AG10803 (cell line): ENCODE data around the gene GIMAP4.
"Not testable (repeated sequence)": the region's sequence is repeated elsewhere in the genome, so short reads cannot be mapped to it uniquely, and the experiment has no call there.

Experiments
- DNase-seq: peaks from one replicate; pipeline ENCODE4 v3.0.0; 2010; ENCODE audit warnings: low read depth
- H3K4me3 ChIP-seq: 2 replicates; pipeline ENCODE4 v1.5.1; 2011; ENCODE audit warnings: mild to moderate bottlenecking, low read length, control low read depth
- TF ChIP-seq, protein P1 (sequence below): conservative IDR thresholded peaks from 2 replicates; pipeline ENCODE4 v1.5.1; 2011; ENCODE audit warnings: mild to moderate bottlenecking, low read length, control low read depth, inconsistent platforms

GIMAP4 gene

GRCh38 chr7:150566572-150566971 is 618 bp upstream of the GIMAP4 start:
- no peak for DNase-seq
- H3K4me3 ChIP-seq = no peak overlapping the region
- TF ChIP-seq, protein P1, sequence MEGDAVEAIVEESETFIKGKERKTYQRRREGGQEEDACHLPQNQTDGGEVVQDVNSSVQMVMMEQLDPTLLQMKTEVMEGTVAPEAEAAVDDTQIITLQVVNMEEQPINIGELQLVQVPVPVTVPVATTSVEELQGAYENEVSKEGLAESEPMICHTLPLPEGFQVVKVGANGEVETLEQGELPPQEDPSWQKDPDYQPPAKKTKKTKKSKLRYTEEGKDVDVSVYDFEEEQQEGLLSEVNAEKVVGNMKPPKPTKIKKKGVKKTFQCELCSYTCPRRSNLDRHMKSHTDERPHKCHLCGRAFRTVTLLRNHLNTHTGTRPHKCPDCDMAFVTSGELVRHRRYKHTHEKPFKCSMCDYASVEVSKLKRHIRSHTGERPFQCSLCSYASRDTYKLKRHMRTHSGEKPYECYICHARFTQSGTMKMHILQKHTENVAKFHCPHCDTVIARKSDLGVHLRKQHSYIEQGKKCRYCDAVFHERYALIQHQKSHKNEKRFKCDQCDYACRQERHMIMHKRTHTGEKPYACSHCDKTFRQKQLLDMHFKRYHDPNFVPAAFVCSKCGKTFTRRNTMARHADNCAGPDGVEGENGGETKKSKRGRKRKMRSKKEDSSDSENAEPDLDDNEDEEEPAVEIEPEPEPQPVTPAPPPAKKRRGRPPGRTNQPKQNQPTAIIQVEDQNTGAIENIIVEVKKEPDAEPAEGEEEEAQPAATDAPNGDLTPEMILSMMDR = no peak

DNA sequence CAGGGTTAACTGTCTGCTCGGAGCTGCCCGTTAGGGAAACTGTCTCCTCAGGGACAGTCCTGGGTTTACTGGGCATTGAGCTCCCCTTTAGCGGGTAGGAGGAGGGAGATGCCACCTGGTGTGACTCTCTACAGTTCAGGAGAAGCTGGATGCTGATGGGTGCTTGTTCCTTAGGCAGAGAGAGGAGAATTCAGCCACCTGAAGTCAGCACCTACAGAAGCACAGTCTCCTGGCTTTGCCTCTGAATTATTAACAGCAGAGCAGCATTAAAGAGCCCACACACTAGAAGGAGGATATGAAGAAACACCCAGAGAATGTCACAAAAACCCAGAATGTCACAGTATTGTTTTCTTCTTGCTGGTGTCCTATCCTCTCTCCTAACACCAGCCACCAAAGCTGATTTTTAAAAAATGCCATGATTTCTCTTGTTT is 696 bp downstream of the GIMAP4 start:
- TF ChIP-seq, protein P1 = no peak
- no peak for DNase-seq
- H3K4me3 ChIP-seq = no peak overlapping the region

DNA sequence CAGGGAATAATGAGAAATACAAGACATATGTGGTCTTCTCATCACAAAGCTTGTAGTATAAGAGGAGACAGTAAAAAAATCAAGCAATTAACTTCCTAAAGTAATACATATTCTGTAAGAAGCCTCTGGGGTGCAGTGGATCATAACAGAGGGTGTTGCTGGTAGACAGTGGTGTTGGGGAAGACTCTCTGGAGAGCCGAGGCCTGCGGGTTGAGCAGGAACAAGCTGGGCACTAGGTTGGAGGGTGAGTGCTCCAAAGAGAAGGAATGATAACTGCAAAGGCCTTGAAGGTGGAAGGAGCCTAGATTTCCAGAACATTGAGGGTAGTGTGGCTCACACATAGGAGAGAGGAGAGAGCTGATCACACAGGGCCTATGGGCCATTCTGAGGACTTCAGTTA is 1.5 kb downstream of the GIMAP4 start:
- no peak overlapping the region for H3K4me3 ChIP-seq
- DNase-seq = no peak
- TF ChIP-seq, protein P1 = no peak

- TF ChIP-seq, protein P1 = no peak
- H3K4me3 ChIP-seq = no peak overlapping the region
- DNase-seq = no peak
Measured at GRCh38 chr7:150569245-150569955, 2.2 kb downstream of the GIMAP4 start.

DNA sequence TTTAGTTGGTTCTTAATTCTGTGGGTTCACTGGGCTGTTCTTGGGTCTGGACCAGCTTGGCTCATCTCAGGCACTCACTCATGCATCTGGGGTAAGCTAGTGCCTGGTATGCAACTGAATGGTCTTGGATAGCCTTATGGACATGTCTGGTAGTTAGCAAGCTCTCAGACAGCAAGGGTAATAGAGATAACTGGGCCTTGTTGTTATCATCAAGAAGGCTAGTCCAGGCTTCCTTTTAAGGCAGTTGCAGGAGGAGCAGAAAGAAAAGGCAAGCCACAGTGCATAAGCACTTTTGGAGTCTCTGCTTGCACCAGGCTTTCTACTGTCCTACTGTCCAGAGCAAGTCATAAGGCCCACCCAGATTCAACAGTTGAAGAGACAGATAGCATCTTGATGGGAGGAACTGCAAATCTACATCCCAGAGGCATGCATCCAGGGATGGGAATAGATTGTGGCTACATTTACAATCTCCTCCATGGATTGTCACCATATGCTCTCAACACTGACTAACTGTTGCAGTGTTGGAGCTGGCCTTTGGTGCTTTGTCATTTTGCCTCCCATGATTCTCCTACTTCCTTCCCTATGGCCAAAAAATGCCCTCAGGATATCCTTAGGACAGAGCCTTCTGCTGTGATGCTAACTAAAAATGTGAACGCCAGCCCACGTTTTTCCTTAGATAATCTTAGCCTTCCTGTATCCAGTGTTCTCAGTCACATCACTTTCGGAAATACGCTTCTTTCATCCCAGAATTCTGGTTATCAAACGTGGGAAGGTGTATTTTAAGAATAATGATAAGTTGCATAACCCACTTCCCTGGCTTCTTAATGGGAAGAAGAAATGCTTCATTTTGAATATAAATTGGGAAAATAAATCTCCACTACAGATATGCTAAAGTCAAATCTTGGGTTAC is 3.6 kb downstream of the GIMAP4 start:
- TF ChIP-seq, protein P1 = no peak
- DNase-seq = no peak
- no peak overlapping the region for H3K4me3 ChIP-seq

DNA sequence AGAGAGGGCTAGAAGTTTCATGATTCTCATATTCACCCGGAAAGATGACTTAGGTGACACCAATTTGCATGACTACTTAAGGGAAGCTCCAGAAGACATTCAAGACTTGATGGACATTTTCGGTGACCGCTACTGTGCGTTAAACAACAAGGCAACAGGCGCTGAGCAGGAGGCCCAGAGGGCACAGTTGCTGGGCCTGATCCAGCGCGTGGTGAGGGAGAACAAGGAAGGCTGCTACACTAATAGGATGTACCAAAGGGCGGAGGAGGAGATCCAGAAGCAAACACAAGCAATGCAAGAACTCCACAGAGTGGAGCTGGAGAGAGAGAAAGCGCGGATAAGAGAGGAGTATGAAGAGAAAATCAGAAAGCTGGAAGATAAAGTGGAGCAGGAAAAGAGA is 5.3 kb downstream of the GIMAP4 start:
- no peak overlapping the region for H3K4me3 ChIP-seq
- TF ChIP-seq, protein P1 = no peak
- DNase-seq = no peak

- not testable (repeated sequence) for DNase-seq
Measured at GRCh38 chr7:150579979-150580637, 12.9 kb downstream of the GIMAP4 start.

More at GRCh38 chr7:150579979-150580637, 12.9 kb downstream of the GIMAP4 start:
- not testable (repeated sequence) for H3K4me3 ChIP-seq
